HG03045 (cell line): ENCODE data around the gene CHCHD6.

Experiments
- ATAC-seq: cut with Tn5 transposase; IDR thresholded peaks from one replicate; pipeline ENCODE4 v1.9.1; 2021; ENCODE audit warnings: mild to moderate bottlenecking, moderate library complexity; ENCODE audit not compliant: unreplicated experiment

Gene CHCHD6

DNA sequence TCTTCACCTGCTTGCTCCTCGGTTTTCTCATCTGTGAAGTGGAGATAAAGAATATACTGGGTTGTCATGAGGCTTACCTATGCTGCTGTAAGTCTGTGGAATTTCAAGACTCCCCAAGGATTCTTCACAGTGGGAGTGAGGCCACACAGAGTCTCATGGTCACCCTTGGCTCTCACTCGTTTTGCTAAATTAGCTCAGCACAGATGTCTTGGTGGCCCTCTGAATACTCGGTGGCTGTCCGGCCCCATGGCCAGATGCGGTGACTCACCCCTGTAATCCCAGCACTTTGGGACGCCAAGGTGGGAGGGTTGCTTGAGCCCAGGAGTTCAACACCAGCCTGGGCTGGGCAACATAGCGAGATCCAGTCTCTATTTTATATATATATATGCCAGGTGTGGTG lies 5.0 kb upstream of the CHCHD6 start:
- no peak for ATAC-seq

DNA sequence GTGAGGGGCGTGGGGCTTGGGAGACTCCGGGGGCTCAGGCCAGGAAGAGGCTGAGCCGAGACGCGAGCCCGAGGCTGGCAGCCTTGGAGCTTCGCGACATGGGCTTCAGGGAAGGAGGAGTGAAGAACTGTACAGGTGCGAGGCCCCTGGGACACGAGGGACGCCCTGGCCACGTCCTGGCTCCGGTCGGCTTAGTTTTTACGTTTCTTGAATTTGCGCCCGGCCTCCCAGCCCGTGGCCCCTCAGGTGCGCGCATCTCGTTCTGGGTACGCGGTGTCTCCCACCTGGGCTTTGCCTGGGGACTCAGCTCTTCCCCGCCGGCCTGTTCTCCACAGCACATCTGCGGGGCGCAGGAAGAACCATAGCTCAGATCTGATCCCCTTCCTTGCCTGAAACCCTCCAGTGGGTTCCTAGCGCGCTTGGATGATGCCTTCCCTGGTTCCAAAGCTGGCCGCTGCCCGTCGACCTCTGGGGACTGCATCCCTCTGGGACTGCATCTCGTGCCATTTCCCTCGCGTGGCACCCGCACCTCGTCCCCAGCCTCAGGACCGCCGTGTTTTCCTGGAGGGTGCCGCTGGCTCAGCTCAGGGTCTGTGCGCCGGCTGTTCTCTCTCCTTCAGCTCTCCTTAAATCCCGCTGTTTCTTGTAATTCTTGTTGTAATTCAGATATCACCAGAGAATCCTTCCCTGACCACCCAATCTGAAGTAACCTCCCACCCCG lies 614 bp downstream of the CHCHD6 start:
- no peak for ATAC-seq

DNA sequence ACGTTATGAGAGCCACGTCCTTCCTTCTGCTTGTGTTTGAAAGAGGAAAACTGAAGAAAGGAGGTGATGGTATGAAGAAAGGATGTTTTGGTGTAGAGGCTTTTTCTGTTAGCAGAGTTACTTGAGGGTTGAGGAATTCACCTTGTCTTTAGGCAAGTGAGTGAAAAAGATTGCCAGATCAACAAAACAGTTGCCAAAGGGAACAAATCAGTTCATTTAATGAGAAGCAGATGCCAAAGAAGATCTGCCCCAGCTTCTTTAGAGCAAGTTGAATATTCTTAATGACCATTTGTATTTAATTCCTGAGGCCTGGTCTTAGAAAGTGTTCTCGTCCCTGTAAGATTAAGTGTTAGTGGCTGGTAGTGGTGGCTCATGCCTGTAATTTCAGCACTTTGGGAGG lies 2.6 kb downstream of the CHCHD6 start:
- no peak for ATAC-seq

DNA sequence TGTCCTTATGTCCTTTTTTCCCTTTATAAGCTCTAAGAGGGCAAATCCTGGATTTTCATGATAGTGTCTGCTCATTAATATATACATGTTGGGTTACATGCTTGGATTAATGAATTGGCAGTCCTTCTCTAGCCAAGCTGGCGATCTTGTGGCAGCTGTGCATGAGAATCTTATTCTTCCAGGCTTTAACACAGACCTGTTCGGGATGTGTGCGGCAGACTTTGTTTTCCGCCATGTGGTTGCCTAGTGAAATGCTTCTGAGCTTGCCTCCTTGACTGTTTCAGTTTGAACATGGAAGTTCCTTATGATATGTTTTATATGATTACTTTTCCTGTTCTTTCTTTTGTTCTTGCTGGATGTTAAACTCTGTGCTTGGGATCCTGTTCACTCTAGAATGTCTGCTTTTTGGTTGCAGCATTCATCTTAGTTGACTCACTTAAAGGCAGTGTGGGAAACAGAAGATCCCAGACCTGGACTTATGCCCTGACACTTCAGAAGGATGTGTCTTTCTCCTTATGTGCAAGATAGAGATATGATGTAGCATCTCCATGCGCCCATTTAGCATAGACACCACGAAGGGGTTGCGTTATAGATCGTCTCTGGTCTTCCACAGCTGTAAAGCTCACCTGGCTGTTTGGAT lies 7.2 kb downstream of the CHCHD6 start:
- no peak for ATAC-seq

DNA sequence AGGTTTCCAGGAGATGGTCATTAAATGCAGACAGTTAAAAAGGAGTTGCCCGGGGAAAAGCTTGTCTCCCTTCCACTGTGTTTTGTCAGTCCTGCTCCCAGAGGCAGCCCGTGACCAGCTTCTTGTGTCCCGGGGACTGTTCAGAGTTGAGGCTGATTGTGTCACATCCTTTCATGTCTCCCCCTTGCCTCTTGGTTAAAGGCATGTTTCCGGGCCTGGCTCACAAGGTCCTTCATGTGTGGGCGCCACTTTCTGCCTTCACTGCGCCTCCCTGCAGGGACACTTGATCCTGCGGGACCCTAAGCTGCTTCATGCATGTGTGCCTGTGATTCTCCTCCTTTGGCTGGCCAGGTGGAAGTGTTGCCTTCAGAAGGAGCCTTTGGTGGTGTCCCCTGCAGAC lies 9.2 kb downstream of the CHCHD6 start:
- no peak for ATAC-seq

DNA sequence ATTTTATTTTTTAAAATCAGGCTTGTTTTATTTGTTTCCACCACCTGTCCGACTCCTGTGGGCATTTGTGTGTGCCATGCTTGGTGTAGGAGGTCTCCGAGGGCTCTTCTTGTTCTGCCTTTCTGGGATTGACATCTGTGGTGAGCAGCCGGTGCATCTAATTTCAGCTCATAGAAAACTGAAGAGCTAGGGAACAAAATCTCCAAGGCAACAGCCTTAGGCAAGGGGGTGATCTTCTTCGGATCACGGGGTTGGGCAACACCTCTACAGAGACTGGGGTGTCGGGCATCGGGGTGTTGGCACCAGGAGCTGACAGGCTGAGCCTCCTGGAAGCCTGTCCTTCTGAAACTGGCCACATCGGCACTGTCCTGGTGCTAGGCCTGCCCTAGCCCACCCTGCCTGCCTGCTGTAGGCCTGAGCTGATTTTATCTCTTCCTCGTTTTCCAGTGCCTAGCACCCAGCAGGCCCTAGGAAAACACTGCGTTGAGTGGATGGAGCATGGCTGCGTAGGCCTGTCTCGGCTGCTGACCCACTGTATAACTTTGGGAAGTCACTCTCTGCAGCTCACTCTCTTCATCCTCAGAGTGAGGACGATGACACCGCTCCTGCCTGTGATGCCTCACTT lies 10.3 kb downstream of the CHCHD6 start:
- no peak for ATAC-seq

DNA sequence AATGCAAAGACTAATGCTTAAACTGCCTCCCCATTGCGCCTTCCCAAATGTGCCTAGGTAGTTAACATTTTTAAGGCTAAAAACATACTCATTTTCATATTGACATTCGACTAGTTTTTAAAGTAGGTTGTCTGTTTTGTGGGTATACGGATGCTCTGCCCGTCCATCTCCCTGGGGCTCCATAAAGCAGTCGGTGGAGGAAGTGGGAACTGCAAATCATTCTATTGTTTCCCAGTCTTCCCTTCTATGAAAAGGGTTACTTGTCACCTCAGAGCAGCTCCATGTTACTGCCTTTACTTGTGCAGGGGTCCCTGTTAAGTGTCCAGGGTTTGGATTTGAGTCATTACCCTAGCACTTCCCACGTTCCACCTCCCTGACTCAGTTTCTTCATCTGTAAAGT lies 10.9 kb downstream of the CHCHD6 start:
- no peak for ATAC-seq

DNA sequence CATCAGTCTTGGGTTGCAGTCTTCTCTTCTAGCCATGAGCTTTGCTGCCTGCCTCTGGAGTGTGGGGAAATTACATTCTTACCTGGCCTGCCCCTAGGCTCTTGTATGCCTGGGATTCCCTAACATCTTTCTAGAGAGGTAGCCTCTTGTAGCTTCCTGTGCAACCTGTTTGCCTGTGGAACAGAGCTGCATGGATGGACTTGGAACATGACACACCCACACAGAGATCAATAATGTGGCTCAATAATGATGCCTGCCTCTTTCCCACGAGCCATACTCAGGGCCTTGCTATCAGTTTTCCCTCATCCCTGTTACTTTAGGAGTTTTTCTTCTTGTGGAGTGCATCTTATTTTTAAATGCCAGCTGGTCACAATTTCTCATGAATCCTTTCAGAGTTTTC lies 11.4 kb downstream of the CHCHD6 start:
- no peak for ATAC-seq

DNA sequence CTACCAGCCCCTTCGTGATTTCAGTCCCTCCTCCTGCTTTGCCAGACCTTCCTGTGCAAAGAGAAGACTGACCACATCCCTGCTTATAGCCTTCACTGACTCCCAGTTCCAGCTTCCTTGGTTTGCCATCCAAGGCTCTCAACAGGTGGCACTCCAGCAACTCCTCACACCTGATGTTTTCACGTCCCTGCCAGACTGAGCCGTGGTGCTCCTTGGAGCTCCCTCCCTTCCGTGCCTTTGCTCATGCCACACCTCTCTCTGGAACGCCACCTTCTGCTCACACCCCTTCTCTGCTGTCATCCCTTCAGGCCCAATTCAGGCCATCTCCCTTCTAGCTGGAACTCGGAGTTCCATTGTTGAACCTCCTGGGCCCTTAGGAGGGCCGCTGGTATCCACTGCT lies 12.0 kb downstream of the CHCHD6 start:
- ATAC-seq, result no peak

DNA sequence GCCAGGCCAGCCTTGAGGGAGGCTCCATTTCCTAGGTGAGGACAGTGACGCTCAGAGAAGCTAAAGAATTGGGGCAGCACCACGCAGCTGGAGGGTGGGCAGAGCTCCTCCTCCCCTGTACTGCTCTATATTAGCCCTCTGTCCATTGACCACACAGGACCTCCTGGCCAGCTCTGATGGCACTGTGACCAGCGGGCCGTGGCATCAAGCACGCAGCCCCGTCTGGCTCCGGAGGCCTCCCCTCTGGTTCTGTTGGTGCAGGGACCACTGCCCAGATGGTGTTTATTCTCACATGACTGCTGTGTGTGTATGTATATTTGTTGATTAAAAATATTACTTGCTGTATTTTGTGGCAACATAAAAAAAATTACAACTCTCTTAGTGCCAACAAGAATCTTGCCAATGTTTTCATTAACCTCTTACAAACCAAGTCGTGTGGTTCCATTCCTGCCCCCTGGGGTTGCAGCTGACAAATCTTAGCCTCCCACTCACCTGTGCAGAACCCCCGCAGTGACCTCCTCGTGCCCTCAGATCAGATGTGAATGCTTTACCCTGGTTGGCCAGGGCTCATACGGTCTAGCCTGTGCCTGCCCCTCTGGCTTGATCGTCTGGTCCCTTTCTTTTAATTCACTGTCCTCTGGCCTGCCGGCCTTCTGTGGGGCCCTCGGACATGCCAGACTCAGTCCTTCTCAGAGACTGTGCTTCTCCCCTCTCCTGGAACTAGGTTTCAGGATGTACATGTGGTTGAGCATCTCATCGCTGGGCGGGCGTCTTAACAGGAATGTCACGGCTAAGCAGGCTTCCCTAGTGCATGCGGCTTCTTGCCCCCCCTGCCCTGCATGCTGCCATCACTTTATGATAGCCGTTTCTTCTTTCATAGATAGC lies 14.8 kb downstream of the CHCHD6 start:
- no peak for ATAC-seq

DNA sequence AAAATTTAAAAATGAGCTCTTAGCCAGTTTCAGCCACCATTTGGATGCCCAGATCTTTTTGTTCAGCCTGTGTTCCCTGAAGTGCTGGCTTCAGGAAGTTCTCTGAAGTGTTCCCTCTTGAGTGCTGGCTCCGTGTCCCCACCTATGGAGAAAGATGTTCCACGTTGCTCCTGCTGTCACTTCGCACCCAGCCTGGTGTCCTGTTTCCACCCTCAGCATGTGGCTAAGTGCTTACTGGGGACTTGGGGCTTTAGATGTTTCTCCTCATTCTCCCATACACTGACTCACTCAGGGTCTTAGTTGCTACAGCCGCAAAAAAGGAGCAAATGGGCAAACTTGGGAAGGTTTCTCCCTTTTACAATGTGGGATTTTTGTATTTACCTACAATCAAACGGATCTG lies 16.6 kb downstream of the CHCHD6 start:
- ATAC-seq, result no peak

DNA sequence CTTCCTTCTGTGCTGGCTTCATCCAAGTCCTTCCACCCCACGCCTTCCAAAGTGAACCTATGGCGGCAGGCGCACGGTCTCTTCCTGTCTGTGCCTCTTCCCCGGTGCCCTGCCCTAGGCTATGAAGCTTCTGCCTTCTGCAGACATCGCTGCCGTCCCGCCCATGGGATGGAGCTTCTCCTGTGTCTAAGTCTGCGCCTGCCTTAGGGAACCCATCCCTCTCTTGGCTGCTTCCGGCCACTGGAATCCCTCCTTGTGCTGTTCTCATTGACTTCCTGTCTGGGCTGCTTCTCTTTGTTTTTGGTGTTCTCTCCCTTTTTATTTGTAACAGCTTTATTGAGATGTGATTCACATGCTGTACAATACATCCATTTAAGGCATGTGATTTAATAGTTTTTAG lies 17.2 kb downstream of the CHCHD6 start:
- ATAC-seq, result no peak

DNA sequence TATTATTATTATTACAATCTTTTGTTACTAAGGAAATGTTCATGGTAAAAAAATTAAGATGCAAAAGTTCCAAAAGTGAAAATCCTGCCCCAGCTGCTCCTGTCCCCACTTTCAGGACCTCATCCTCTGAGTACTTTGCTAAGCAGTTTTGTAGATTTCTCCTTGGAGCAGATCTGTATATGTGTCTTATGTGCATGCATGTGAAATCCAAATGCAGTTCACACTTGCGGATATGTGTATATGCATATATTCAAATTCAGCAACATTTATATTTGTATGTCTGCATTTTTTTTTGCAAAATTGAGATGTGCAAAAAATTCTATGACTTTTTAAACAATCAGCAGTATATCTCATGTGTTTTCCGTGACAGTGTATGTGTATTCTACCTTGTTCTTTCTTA lies 19.2 kb downstream of the CHCHD6 start:
- no peak for ATAC-seq

DNA sequence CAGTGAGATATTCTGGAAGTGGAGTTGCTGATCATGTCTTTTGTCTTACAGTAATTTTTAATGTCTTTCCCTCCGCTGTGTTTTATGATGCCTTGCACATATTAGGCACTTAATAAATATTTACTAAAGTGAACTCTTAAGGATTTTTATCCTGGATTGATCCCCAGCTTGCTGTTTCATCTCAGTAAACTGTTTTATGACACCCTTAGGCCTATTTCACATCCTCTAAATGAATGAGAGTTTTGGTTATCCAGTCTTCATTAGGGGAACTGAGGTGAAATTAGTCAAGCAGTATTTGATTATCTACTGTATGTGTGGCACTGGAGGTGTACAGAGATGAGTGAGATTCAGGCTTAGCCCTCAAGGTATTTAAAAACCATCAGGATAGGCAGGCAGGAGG lies 19.8 kb downstream of the CHCHD6 start:
- no peak for ATAC-seq

DNA sequence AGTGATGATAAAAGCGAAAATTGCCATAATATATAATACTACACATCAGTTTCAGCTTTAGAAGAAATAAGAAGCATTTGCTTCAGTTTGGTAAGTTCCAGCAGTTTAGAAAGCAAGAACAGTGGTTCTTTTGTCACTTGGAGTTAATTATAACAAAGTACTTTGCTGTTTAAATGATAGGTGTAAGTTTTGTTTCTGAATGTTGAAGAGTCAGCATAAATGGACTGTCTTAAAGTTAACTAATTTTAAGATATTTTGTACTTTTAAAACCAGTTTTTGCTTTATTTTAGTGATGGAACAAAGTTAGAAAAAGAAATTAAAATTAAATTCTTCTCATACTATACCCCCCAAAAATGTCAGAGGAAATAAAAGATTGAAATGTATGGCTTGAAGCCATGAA lies 24.6 kb downstream of the CHCHD6 start:
- ATAC-seq, result no peak

DNA sequence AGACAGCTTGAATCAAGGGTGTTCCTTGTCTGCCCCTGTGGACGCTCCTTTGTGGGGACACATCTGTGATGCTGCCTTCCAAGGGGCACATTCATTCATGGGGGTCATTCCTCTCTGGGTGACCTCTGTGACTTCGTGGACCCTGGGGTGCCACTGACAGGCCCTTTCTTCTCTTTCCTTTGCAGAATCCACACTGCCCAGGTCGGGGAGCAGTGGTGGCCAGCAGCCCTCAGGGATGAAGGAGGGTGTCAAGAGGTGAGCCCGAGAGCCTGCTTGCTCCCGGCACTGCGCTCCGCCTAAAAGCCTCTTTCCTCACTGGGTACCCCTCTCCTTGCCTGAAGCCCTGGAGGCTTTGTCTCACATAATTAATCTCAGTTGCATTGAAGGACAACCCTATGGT lies 26.3 kb downstream of the CHCHD6 start:
- ATAC-seq, result no peak

DNA sequence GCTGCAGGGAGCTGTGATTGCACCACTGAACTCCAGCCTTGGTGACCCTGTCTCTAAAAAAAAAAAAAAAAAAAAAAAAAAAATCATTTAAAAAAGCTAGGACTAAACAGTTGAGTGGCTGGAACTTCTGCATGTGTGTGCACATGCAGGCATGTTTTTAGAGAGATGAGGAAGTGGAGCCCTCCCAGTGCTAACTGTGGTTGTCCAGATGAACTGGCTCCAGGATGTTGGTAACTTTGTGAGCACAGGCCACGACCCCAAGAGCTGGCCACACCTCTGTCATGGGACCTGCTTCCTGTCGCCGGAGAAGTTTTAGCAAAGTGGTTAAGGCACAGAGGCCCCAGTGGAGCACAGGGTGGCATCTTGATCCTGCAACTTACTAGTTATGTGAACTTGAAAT lies 27.0 kb downstream of the CHCHD6 start:
- ATAC-seq, result no peak

DNA sequence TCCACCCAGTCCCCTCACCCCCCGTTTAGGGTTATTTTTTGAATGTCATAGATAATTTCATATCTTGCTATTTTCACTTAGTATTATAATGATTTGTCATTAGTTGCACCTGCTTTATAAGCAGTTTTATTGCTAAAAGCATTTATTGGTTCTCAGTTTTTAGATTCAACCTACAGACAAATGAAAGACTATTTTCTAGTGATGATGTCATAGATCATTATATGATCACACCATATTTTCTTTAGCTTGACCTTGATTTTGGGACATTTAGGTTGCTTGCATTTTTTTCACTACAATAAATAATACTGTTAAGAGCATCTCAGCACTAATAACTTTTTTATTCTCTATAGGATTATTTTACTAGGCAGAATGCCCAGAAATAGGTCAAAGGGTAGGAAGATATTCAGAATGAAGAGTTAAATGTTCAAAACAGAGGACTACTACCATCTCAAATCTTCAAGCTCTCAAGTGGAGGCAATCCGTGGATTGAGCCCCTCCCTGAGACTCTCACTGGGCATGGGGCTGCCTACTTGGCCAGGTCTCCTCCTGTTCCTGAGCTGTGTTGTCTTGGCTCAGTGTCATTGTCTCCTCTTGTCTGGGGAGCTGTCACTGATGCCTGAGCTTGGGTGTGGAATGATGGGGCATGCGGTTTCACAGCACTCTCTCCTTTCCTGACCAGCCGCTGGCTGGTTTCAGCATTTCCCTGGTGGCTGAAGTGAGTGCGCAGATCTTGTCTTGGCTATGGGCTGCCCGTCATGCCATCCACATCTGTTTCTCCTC lies 28.4 kb downstream of the CHCHD6 start:
- ATAC-seq, result no peak

DNA sequence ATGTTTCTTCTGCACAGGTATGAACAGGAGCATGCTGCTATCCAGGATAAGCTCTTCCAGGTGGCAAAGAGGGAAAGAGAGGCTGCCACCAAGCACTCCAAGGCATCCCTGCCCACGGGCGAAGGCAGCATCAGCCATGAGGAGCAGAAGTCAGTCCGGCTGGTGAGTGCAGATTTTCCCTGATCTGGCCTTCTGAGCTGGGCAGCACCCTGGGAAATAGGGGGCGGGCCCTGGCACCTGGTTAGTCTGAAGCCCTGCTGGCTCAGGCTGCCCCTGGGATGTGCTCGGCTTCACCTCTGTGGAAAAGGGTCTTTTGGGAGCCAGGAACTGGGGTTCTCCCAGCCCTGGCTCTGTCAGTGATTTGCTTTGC lies 29.0 kb downstream of the CHCHD6 start:
- ATAC-seq, result no peak

DNA sequence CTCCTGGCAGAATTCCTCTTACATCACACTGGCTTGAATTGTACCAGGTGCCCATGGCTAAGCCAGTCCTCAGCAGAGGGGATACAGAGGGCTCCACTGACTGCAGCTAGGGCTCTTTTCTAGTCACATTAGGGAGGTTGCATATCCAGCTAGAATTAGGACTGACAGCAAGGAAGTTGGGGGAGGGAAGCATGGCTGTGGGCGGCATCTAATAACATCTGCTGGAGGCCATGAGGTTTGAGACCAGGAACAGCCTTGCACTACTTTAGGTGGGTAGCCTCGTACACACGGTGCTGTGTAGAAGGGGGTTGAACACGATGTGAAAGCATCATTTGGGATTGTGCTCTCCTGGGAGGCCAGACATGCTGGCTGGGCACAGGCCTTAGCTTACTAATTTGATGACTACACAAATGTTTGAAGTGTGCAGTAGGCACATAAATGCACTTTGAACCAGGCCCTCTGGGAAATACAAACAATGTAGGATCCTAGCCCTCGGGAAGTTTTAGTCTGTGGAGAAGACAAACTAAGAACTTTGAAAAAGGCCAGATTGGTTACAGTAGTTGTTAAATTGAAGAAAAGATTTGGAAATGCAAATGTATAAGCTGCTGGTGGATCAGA lies 30.2 kb downstream of the CHCHD6 start:
- ATAC-seq, result no peak
